H9 (cell line): ENCODE results near the gene PROKR2. TPM values are rescaled to one million over a fixed set of nuclear protein-coding genes. Genes with fewer than 3 reads are reported as not detected.

Experiments
- DNase-seq: peaks from one replicate; pipeline ENCODE4 v3.0.0-alpha.2; 2017
- H2AFZ ChIP-seq: one replicate; pipeline ENCODE4 v1.6.1; 2013; ENCODE audit warnings: mild to moderate bottlenecking, low read length, control low read depth, moderate library complexity
- H2AK5ac ChIP-seq: 2 replicates; pipeline ENCODE4 v1.6.1; 2013; ENCODE audit warnings: low read length, control low read depth, mixed read lengths; ENCODE audit not compliant: insufficient read length
- H2BK120ac ChIP-seq: one replicate; pipeline ENCODE4 v1.6.1; 2013; ENCODE audit warnings: low read depth, mild to moderate bottlenecking, low read length, control low read depth, inconsistent platforms; ENCODE audit not compliant: poor library complexity, severe bottlenecking
- H2BK12ac ChIP-seq: 2 replicates; pipeline ENCODE4 v1.6.1; 2013; ENCODE audit warnings: low read length, control low read depth, mixed read lengths, low read depth; ENCODE audit not compliant: insufficient read length
- H2BK15ac ChIP-seq: 2 replicates; pipeline ENCODE4 v1.6.1; 2013; ENCODE audit warnings: low read depth, low read length, control low read depth
- H2BK20ac ChIP-seq: one replicate; pipeline ENCODE4 v1.6.1; 2013; ENCODE audit warnings: low read depth, mild to moderate bottlenecking, low read length, control low read depth, inconsistent platforms; ENCODE audit not compliant: poor library complexity, severe bottlenecking
- H2BK5ac ChIP-seq: 2 replicates; pipeline ENCODE4 v1.6.1; 2013; ENCODE audit warnings: low read length, control low read depth, mixed read lengths; ENCODE audit not compliant: insufficient read length
- H3K14ac ChIP-seq: 2 replicates; pipeline ENCODE4 v1.6.1; 2013; ENCODE audit warnings: low read length, control low read depth; ENCODE audit not compliant: insufficient read depth
- H3K18ac ChIP-seq: 2 replicates; pipeline ENCODE4 v1.6.1; 2013; ENCODE audit warnings: low read depth, mild to moderate bottlenecking, mixed read lengths, low read length, control low read depth; ENCODE audit not compliant: insufficient read length
- H3K23ac ChIP-seq: 2 replicates; pipeline ENCODE4 v1.6.1; 2013; ENCODE audit warnings: low read length, control low read depth, mixed read lengths, low read depth; ENCODE audit not compliant: insufficient read length
- H3K23me2 ChIP-seq: 2 replicates; pipeline ENCODE4 v1.6.1; 2013; ENCODE audit warnings: low read depth, mild to moderate bottlenecking, mixed read lengths, low read length, control low read depth; ENCODE audit not compliant: insufficient read length, poor library complexity, severe bottlenecking
- H3K27ac ChIP-seq: 2 replicates; pipeline ENCODE4 v1.5.1; 2013; ENCODE audit warnings: low read length, control low read depth, mixed read lengths, low read depth; ENCODE audit not compliant: insufficient read length
- H3K27me3 ChIP-seq: 2 replicates; pipeline ENCODE4 v1.6.1; 2013; ENCODE audit warnings: low read length, control low read depth, inconsistent platforms; ENCODE audit not compliant: insufficient read depth
- H3K4ac ChIP-seq: 2 replicates; pipeline ENCODE4 v1.6.1; 2013; ENCODE audit warnings: low read depth, mild to moderate bottlenecking, control low read depth, inconsistent platforms, low read length, moderate library complexity
- H3K4me1 ChIP-seq: 2 replicates; pipeline ENCODE4 v1.6.1; 2013; ENCODE audit warnings: low read length, control low read depth, inconsistent platforms; ENCODE audit not compliant: insufficient read depth
- H3K4me2 ChIP-seq: 2 replicates; pipeline ENCODE4 v1.6.1; 2013; ENCODE audit warnings: low read length, control low read depth, mixed read lengths; ENCODE audit not compliant: insufficient read length, insufficient read depth
- H3K56ac ChIP-seq: 2 replicates; pipeline ENCODE4 v1.6.1; 2013; ENCODE audit warnings: low read depth, mild to moderate bottlenecking, mixed read lengths, low read length, control low read depth; ENCODE audit not compliant: insufficient read length
- H3K79me1 ChIP-seq: 2 replicates; pipeline ENCODE4 v1.6.1; 2013; ENCODE audit warnings: low read depth, mild to moderate bottlenecking, moderate library complexity, low read length, control low read depth, inconsistent platforms; ENCODE audit not compliant: insufficient read depth, poor library complexity, severe bottlenecking
- H3K79me2 ChIP-seq: 2 replicates; pipeline ENCODE4 v1.6.1; 2013; ENCODE audit warnings: low read length, control low read depth, inconsistent platforms; ENCODE audit not compliant: insufficient read depth
- H3K9ac ChIP-seq: 2 replicates; pipeline ENCODE4 v1.6.1; 2013; ENCODE audit warnings: low read length, control low read depth, mixed read lengths; ENCODE audit not compliant: insufficient read length; ENCODE audit errors: extremely low read depth
- H3K9me3 ChIP-seq: one replicate; pipeline ENCODE4 v1.6.1; 2013; ENCODE audit warnings: low read depth, low read length, inconsistent platforms; ENCODE audit not compliant: control insufficient read depth
- H3T11ph ChIP-seq: one replicate; pipeline ENCODE4 v1.6.1; 2013; ENCODE audit warnings: mild to moderate bottlenecking, low read length, control low read depth, inconsistent platforms
- H4K20me1 ChIP-seq: one replicate; pipeline ENCODE4 v1.6.1; 2013; ENCODE audit not compliant: control insufficient read depth, insufficient read length, insufficient read depth
- H4K5ac ChIP-seq: 2 replicates; pipeline ENCODE4 v1.6.1; 2013; ENCODE audit warnings: low read depth, mild to moderate bottlenecking, mixed read lengths, low read length, control low read depth; ENCODE audit not compliant: insufficient read length
- H4K8ac ChIP-seq: replicated peaks from 2 replicates; pipeline ENCODE4 v1.6.1; 2013; ENCODE audit warnings: low read length, control low read depth, mixed read lengths, low read depth; ENCODE audit not compliant: insufficient read length
- H4K91ac ChIP-seq: 2 replicates; pipeline ENCODE4 v1.6.1; 2013; ENCODE audit warnings: low read depth, mild to moderate bottlenecking, moderate library complexity, mixed read lengths, low read length, control low read depth; ENCODE audit not compliant: insufficient read length
- H3K27ac Mint-ChIP-seq, 3 experiments: 2 replicates in 2 of 3; 3 replicates in 1 of 3; pipeline ENCODE4 v1.8.0; 2020 to 2021; ENCODE audit warnings: mixed read lengths in 3 of 3, mild to moderate bottlenecking in 1 of 3, moderate library complexity in 1 of 3
- H3K27me3 Mint-ChIP-seq: 2 replicates; pipeline ENCODE4 v1.8.0; 2021; ENCODE audit warnings: low read depth, mild to moderate bottlenecking, moderate library complexity, mixed read lengths
- H3K36me3 Mint-ChIP-seq, 3 experiments: 2 replicates in 2 of 3; 3 replicates in 1 of 3; pipeline ENCODE4 v1.8.0; 2020 to 2021; ENCODE audit warnings: low read depth in 3 of 3, mixed read lengths in 3 of 3; ENCODE audit not compliant: insufficient read depth in 1 of 3
- H3K4me1 Mint-ChIP-seq, 2 experiments: 2 replicates each; pipeline ENCODE4 v1.8.0; 2020; ENCODE audit warnings: mixed read lengths in 2 of 2
- H3K4me3 Mint-ChIP-seq, 2 experiments: 2 replicates in 1 of 2; 3 replicates in 1 of 2; pipeline ENCODE4 v1.8.0; 2020 to 2021; ENCODE audit warnings: mild to moderate bottlenecking in 2 of 2, mixed read lengths in 2 of 2, moderate library complexity in 1 of 2
- H3K9me3 Mint-ChIP-seq, 2 experiments: 2 replicates in 1 of 2; 3 replicates in 1 of 2; pipeline ENCODE4 v1.8.0; 2020; ENCODE audit warnings: mild to moderate bottlenecking in 2 of 2, mixed read lengths in 2 of 2, moderate library complexity in 1 of 2
- WGBS: extraction: QIAGEN DNeasy Blood & Tissue Kit; methylation state at CpG from one replicate; pipeline ENCODE4 v1.1.7; 2013; ENCODE audit warnings: missing lambda C conversion rate, low lambda C conversion rate, mixed read lengths; ENCODE audit not compliant: insufficient read length; ENCODE audit errors: extremely low coverage; 5-methylcytosine and 5-hydroxymethylcytosine counted together
- total RNA-seq: library from RNA; stranded (reverse); gene quantifications from 2 replicates; pipeline ENCODE4 v1.2.1, GENCODE V29; 2021
- TF ChIP-seq, protein P1 (sequence below): fragments of 200-600 bp; sonication (generic); conservative IDR thresholded peaks from 3 replicates; pipeline ENCODE4 v1.8.0; 2021; ENCODE audit warnings: antibody characterized with exemption, mild to moderate bottlenecking

Gene PROKR2
- total RNA-seq, 1 experiment from 2014 or later = 0.46 TPM

DNA sequence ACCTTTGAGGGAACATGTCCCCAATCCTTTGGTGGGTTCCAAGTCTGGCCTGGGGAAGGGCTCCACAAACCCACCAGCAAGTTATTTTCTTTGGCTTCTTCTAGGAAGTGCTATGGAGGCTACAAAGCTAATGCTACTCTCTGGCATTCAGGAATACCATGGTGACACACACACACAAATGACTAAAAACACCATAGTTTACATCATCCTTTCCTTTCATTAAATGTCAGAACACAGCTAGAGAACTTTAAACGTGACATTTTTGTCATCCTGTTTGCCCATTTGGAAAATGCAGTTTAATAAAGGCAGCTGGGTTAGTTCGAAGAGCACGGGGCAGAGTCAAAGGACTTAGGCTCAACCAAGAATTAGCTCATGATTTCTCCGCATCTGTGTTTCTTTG lies 40.2 kb upstream of the PROKR2 start:
- H3K27ac Mint-ChIP-seq = no peak overlapping the region

More for the DNA sequence above, 40.2 kb upstream of the PROKR2 start:
- Histone ChIP-seq H2BK120ac (no peak overlapping the region), H4K5ac (no peak overlapping the region), H3K23ac (no peak overlapping the region), H2AFZ (no peak overlapping the region), H4K91ac (no peak overlapping the region), H3K27me3 (0 out of 2 replicates have a peak, but pooled peaks cover 3% of the 10 kb centered on the region), H2BK5ac (no peak overlapping the region), H3K79me2 (no peaks in the 10 kb centered on the region), H2BK12ac (no peak overlapping the region), H3K18ac (no peak overlapping the region), H3K56ac (no peak overlapping the region), H3K9ac (no peak overlapping the region), H4K20me1 (no peaks in the 10 kb centered on the region), H3K23me2 (no peaks in the 10 kb centered on the region), H3K27ac (no peak overlapping the region), H3K9me3 (no peaks in the 10 kb centered on the region), H3K14ac (no peak overlapping the region), H4K8ac (no peak overlapping the region), H3K4me2 (no peak overlapping the region), H2BK15ac (no peak overlapping the region), H2AK5ac (no peak overlapping the region), H3T11ph (no peak overlapping the region), H3K4ac (no peak overlapping the region), H3K4me1 (no peaks in the 10 kb centered on the region), H3K79me1 (no peaks in the 10 kb centered on the region), H2BK20ac (no peak overlapping the region)
- DNase-seq = no peak
- TF ChIP-seq, protein P1, sequence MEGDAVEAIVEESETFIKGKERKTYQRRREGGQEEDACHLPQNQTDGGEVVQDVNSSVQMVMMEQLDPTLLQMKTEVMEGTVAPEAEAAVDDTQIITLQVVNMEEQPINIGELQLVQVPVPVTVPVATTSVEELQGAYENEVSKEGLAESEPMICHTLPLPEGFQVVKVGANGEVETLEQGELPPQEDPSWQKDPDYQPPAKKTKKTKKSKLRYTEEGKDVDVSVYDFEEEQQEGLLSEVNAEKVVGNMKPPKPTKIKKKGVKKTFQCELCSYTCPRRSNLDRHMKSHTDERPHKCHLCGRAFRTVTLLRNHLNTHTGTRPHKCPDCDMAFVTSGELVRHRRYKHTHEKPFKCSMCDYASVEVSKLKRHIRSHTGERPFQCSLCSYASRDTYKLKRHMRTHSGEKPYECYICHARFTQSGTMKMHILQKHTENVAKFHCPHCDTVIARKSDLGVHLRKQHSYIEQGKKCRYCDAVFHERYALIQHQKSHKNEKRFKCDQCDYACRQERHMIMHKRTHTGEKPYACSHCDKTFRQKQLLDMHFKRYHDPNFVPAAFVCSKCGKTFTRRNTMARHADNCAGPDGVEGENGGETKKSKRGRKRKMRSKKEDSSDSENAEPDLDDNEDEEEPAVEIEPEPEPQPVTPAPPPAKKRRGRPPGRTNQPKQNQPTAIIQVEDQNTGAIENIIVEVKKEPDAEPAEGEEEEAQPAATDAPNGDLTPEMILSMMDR = no peak
- Mint-ChIP-seq H3K4me1 (no peaks in the 10 kb centered on the region), H3K4me3 (no peak overlapping the region), H3K9me3 (peaks cover 11 to 15% of the 10 kb centered on the region in 2 experiments; a peak in 3 of 5 replicates), H3K36me3 (0 out of 7 replicates have a peak, but pooled peaks cover 0 to 7% (median 2%) of the 10 kb centered on the region in 3 experiments), H3K27me3 (no peaks in the 10 kb centered on the region)
- WGBS = no CpG with 5 or more reads among the region's 4 CpGs
